ENCODE measurements around the gene ERFE. TPM values are rescaled to one million over a fixed set of nuclear protein-coding genes. Genes with fewer than 3 reads are reported as not detected.

ERFE gene
- total and polyA plus RNA-seq, 2 of the 13 experiments (the other 11 are each of a cell fraction or from before 2014, with no cell fraction given) = 0.09 TPM; not detected in 1

DNA sequence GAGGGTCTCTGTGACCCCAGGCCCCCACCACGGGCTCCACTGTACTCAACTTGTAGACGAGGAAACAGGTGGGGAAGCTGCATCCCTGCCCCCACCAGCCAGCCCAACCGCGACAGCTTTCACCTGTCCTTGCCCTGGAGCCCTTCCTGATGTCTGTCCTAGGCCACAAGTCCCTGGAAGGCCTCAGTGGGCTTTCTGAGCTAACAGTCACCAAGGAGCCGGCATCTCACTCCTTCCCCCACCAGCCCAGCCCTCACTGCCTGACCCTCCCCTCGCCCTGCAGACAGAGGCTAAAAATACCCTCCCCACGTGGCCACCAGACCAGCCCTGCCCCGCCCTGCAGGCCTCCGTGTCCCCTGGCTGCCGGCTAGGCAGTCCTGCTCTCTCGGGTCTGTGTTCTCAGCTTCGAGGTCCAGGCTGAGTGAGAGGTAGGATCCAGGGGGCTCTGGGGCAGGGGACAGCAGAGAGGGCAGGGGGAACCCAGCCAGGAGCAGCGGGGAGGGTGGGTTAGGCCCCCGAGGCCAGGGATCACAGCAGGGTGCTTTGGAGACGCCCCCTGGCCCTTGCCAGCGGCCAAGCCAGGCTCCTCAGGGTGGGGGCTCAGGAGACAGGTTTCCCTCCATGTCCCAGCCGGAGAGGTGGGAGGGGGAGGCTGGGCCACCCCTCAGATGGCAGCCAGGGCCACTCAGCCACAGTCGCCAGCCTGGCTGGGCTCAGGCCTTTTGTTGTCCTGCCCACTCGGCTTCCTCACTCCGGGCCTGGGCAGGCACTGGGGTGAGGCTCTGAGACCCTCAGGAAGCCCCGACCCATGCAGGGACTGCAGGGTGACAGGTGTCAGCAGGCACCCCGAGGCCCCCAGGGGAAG, 20.2 kb upstream of the ERFE start, which contains the start of gene KLHL30 (continued):
- TF ChIP-seq NCOA1 (CRISPR knock-in tag; IDR thresholded peaks at IDR 0.05) = 0 out of 2 replicates have a peak, but pooled peaks have one; percentile 24

DNA sequence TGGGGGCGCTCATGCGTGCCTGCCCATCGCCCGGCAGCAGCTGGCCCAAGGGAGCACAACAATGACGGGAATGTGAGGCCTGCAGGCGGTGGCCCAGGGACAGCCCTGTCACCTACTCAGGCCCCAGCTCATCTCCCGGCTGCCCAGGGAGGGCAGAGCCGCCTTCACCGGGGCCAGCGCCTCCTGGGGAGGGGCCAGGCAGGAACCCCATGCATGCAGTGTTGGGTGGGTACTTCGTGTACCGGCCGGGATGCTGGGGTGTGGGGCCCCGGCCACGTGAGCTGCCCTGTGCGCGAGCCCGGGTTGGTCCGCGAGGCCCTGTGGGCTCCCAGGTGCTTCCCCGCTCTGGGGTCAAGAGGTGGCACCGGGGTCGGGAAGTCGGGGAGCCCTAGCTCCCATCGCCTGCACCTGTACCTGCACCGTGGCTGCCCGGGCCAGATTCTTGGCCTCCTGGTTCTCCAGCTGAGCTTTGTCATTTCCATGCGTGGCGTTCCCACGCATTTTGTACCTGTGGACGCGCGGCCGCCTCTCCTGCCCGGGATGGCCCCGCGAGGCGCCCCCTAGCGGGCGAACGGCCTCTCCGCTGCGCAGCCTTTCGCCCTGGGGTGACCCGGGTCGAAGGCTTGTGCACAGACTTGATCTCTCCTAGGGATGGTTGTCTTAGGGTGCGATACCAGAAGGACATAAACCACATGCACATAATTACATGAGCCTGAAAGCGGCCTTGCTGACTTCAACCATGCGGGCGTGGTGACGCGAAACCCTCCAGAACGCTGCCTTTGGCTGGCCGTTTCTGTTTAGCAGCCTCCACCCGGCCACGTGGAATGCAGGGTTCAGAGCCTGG, 19.4 kb upstream of the ERFE start:
- BruUV-seq (replicated peaks) = no TSS peak
- peak; percentile 36 for ATAC-seq
- intact Hi-C loops (cut with micrococcal nuclease; ENCODE audit: unreplicated experiment) = loop anchor here (1.0 to 5.0 kb wide), 2 partner anchors 216 to 282 kb away; partner anchors contain the start of gene RAMP1
- 35% methylated on average over 29 of the region's 56 CpGs for WGBS (ENCODE audit: low lambda C conversion rate)
- Histone ChIP-seq H3K9ac (ENCODE audit: insufficient read depth, low read depth, low read length) (peak overlapping the region; percentile 36; the same call in 1 of the 2 replicates), H3K9me3 (ENCODE audit: low read length) (no peaks in the 10 kb centered on the region), H3K79me2 (ENCODE audit: insufficient read depth, low read length) (no peaks in the 10 kb centered on the region), H3K27ac (ENCODE audit: extremely low read length, insufficient read depth, low read length) (no peak overlapping the region), H3K36me3 (replicated peaks in 1 of 2; ENCODE audit: control insufficient read depth in 1 of 2, insufficient read depth in 2 of 2, low read length in 2 of 2) (no peaks in the 10 kb centered on the region), H3K4me1 (ENCODE audit: insufficient read depth, low read length) (peaks cover 59% of the 10 kb centered on the region), H3K4me2 (ENCODE audit: low read depth, low read length) (peak overlapping the region; percentile 62), H4K20me1 (ENCODE audit: insufficient read depth, low read length) (no peaks in the 10 kb centered on the region), H3K27me3 (ENCODE audit: control insufficient read depth in 1 of 2, insufficient read depth in 2 of 2, low read length in 2 of 2) (peaks cover 10 to 49% of the 10 kb centered on the region in 2 experiments; a peak in 4 of 5 replicates), H2AFZ (ENCODE audit: low read length) (no peak overlapping the region), H3K4me3 (replicated peaks in 1 of 3; ENCODE audit: insufficient read depth in 1 of 3, low read depth in 2 of 3, low read length in 3 of 3) (peak overlapping the region in 1 of 3 experiments; percentile 51; a peak in 1 of 6 replicates)
- ChIA-PET CTCF (ENCODE audit: low intra/inter-chr PET ratio, low total read pairs) (interaction anchor here (0.8 to 1.4 kb wide), 3 partner anchors 19 to 281 kb away, joined by 5 to 8 read pairs (median 6); no protein-coding TSS in a partner anchor), POLR2A (no interaction called here)
- no peak for FAIRE-seq
- in situ Hi-C loops (cut with HindIII; ENCODE audit: extremely low pct_ligation_motif_present, low pct_unique_long_range_greater_than_20kb) = no loop called here
- DNase-seq (ENCODE audit: low spot score) = no peak
- TF ChIP-seq PHF8 (CRISPR knock-in tag; IDR thresholded peaks at IDR 0.05) = peak; percentile 35; the same call in 1 of the 2 replicates
- TF ChIP-seq, protein P1, sequence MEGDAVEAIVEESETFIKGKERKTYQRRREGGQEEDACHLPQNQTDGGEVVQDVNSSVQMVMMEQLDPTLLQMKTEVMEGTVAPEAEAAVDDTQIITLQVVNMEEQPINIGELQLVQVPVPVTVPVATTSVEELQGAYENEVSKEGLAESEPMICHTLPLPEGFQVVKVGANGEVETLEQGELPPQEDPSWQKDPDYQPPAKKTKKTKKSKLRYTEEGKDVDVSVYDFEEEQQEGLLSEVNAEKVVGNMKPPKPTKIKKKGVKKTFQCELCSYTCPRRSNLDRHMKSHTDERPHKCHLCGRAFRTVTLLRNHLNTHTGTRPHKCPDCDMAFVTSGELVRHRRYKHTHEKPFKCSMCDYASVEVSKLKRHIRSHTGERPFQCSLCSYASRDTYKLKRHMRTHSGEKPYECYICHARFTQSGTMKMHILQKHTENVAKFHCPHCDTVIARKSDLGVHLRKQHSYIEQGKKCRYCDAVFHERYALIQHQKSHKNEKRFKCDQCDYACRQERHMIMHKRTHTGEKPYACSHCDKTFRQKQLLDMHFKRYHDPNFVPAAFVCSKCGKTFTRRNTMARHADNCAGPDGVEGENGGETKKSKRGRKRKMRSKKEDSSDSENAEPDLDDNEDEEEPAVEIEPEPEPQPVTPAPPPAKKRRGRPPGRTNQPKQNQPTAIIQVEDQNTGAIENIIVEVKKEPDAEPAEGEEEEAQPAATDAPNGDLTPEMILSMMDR (CRISPR knock-in tag; IDR thresholded peaks at IDR 0.05) = peak; percentile 74
- TF ChIP-seq, protein P2, sequence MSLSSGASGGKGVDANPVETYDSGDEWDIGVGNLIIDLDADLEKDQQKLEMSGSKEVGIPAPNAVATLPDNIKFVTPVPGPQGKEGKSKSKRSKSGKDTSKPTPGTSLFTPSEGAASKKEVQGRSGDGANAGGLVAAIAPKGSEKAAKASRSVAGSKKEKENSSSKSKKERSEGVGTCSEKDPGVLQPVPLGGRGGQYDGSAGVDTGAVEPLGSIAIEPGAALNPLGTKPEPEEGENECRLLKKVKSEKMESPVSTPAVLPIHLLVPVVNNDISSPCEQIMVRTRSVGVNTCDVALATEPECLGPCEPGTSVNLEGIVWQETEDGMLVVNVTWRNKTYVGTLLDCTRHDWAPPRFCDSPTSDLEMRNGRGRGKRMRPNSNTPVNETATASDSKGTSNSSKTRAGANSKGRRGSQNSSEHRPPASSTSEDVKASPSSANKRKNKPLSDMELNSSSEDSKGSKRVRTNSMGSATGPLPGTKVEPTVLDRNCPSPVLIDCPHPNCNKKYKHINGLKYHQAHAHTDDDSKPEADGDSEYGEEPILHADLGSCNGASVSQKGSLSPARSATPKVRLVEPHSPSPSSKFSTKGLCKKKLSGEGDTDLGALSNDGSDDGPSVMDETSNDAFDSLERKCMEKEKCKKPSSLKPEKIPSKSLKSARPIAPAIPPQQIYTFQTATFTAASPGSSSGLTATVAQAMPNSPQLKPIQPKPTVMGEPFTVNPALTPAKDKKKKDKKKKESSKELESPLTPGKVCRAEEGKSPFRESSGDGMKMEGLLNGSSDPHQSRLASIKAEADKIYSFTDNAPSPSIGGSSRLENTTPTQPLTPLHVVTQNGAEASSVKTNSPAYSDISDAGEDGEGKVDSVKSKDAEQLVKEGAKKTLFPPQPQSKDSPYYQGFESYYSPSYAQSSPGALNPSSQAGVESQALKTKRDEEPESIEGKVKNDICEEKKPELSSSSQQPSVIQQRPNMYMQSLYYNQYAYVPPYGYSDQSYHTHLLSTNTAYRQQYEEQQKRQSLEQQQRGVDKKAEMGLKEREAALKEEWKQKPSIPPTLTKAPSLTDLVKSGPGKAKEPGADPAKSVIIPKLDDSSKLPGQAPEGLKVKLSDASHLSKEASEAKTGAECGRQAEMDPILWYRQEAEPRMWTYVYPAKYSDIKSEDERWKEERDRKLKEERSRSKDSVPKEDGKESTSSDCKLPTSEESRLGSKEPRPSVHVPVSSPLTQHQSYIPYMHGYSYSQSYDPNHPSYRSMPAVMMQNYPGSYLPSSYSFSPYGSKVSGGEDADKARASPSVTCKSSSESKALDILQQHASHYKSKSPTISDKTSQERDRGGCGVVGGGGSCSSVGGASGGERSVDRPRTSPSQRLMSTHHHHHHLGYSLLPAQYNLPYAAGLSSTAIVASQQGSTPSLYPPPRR (CRISPR knock-in tag; IDR thresholded peaks at IDR 0.05; ENCODE audit: borderline replicate concordance) = no peak; the same call in 1 of the 2 replicates
- TF ChIP-seq RXRB (CRISPR knock-in tag; IDR thresholded peaks at IDR 0.05; ENCODE audit: borderline replicate concordance) = 0 out of 2 replicates have a peak, but pooled peaks have one; percentile 45
- TF ChIP-seq NR2F6 (IDR thresholded peaks at IDR 0.05) = no peak
- peak; percentile 41; the same call in 1 of the 2 replicates for TF ChIP-seq NR2F6 (CRISPR knock-in tag; IDR thresholded peaks at IDR 0.05)
- TF ChIP-seq BORCS8-MEF2B (CRISPR knock-in tag; IDR thresholded peaks at IDR 0.05) = no peak; the same call in 1 of the 2 replicates
- 0 out of 2 replicates have a peak, but pooled peaks have one; percentile 18 for TF ChIP-seq BHLHE40 (IDR thresholded peaks at IDR 0.05; ENCODE audit: low read length)
- TF ChIP-seq, protein P3, sequence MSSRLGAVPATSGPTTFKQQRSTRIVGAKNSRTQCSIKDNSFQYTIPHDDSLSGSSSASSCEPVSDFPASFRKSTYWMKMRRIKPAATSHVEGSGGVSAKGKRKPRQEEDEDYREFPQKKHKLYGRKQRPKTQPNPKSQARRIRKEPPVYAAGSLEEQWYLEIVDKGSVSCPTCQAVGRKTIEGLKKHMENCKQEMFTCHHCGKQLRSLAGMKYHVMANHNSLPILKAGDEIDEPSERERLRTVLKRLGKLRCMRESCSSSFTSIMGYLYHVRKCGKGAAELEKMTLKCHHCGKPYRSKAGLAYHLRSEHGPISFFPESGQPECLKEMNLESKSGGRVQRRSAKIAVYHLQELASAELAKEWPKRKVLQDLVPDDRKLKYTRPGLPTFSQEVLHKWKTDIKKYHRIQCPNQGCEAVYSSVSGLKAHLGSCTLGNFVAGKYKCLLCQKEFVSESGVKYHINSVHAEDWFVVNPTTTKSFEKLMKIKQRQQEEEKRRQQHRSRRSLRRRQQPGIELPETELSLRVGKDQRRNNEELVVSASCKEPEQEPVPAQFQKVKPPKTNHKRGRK (CRISPR knock-in tag; IDR thresholded peaks at IDR 0.05) = 0 out of 2 replicates have a peak, but pooled peaks have one; percentile 31
- TF ChIP-seq FOXO1 (CRISPR knock-in tag; IDR thresholded peaks at IDR 0.05) = peak; percentile 25; the same call in 1 of the 2 replicates

Data from HepG2 (cell line).